Smooth muscle cell (in vitro differentiated cells): ENCODE measurements around the gene PLEK. TPM values are rescaled to one million over a fixed set of nuclear protein-coding genes. Genes with fewer than 3 reads are reported as not detected.

ENCODE experiments used
- DNase-seq: peaks from one replicate; lab custom pipeline; 2025; ENCODE audit not compliant: unreplicated experiment; lab: John Stamatoyannopoulos, UW
- H2AFZ ChIP-seq: fragments of 200-600 bp; sonication (generic); 2 replicates; pipeline ENCODE4 v1.6.0; 2016; ENCODE audit warnings: antibody characterized with exemption, low read depth, mild to moderate bottlenecking
- H3F3A ChIP-seq: fragments of 200-600 bp; sonication (generic); 2 replicates; pipeline ENCODE4 v1.6.0; 2017; ENCODE audit warnings: antibody characterized with exemption, low read depth
- H3K27ac ChIP-seq: fragments of 200-600 bp; sonication (generic); 2 replicates; pipeline ENCODE4 v1.5.1; 2016; ENCODE audit warnings: low read depth, mild to moderate bottlenecking
- H3K27me3 ChIP-seq: fragments of 200-600 bp; sonication (generic); 2 replicates; pipeline ENCODE4 v1.6.1; 2016; ENCODE audit warnings: low read depth, mild to moderate bottlenecking
- H3K36me3 ChIP-seq: fragments of 200-600 bp; sonication (generic); 2 replicates; pipeline ENCODE4 v1.5.1; 2016; ENCODE audit warnings: low read depth
- H3K4me1 ChIP-seq: fragments of 200-600 bp; sonication (generic); 2 replicates; pipeline ENCODE4 v1.5.1; 2016; ENCODE audit warnings: low read depth
- H3K4me2 ChIP-seq: fragments of 200-600 bp; sonication (generic); 2 replicates; pipeline ENCODE4 v1.6.0; 2016; ENCODE audit warnings: mild to moderate bottlenecking
- H3K4me3 ChIP-seq: fragments of 200-600 bp; sonication (generic); 2 replicates; pipeline ENCODE4 v1.5.1; 2016; ENCODE audit warnings: mild to moderate bottlenecking
- H3K79me2 ChIP-seq: fragments of 200-600 bp; sonication (generic); 2 replicates; pipeline ENCODE4 v1.6.0; 2016; ENCODE audit warnings: low read depth, mild to moderate bottlenecking
- H3K9ac ChIP-seq: fragments of 200-600 bp; sonication (generic); 2 replicates; pipeline ENCODE4 v1.6.0; 2016; ENCODE audit warnings: low read depth
- H3K9me3 ChIP-seq: fragments of 200-600 bp; sonication (generic); replicated peaks from 2 replicates; pipeline ENCODE4 v1.5.1; 2016; ENCODE audit warnings: low read depth
- H4K20me1 ChIP-seq: fragments of 200-600 bp; sonication (generic); 2 replicates; pipeline ENCODE4 v1.6.0; 2016; ENCODE audit warnings: low read depth
- CTCF ChIP-seq: fragments of 200-600 bp; sonication (generic); IDR thresholded peaks from 2 replicates; pipeline ENCODE4 v1.5.1; 2017; ENCODE audit warnings: borderline replicate concordance, mild to moderate bottlenecking, antibody characterized with exemption; ENCODE audit not compliant: insufficient read depth, poor library complexity, severe bottlenecking
- WGBS: methylation state at CpG from one replicate; pipeline ENCODE4 v1.1.7; 2016; ENCODE audit warnings: low lambda C conversion rate; 5-methylcytosine and 5-hydroxymethylcytosine counted together
- polyA plus RNA-seq: library from polyadenylated mRNA; unstranded; fragments of >200 nt; fragmentation: Nextera tagmentation; extraction: Ambion mirVana; gene quantifications from 2 replicates; pipeline ENCODE4 v1.2.1, GENCODE V29; 2016
- total RNA-seq: library from RNA; depleted of rRNA; stranded (reverse); fragments of >200 nt; gene quantifications from 2 replicates; pipeline ENCODE4 v1.2.3, GENCODE V29; 2014

Gene PLEK
- total and polyA plus RNA-seq, 2 experiments from 2014 or later = not detected

GRCh38 chr2:68379184-68379708, 14.2 kb downstream of the PLEK start:
- 86% methylated on average over 4 of the region's 4 CpGs for WGBS
- H3K4me2 ChIP-seq = no peak overlapping the region
- TF ChIP-seq CTCF = no peak
- H3K4me1 ChIP-seq = no peaks in the 10 kb centered on the region
- H3K79me2 ChIP-seq = no peaks in the 10 kb centered on the region
- H3K9me3 ChIP-seq = no peaks in the 10 kb centered on the region
- H2AFZ ChIP-seq = no peak overlapping the region
- H3K27ac ChIP-seq = no peak overlapping the region
- no peak overlapping the region for H3K9ac ChIP-seq
- no peaks in the 10 kb centered on the region for H4K20me1 ChIP-seq
- peaks cover 49% of the 10 kb centered on the region for H3K27me3 ChIP-seq
- no peak overlapping the region for H3K4me3 ChIP-seq
- DNase-seq = no peak
- H3F3A ChIP-seq = no peaks in the 10 kb centered on the region
- no peaks in the 10 kb centered on the region for H3K36me3 ChIP-seq

DNA sequence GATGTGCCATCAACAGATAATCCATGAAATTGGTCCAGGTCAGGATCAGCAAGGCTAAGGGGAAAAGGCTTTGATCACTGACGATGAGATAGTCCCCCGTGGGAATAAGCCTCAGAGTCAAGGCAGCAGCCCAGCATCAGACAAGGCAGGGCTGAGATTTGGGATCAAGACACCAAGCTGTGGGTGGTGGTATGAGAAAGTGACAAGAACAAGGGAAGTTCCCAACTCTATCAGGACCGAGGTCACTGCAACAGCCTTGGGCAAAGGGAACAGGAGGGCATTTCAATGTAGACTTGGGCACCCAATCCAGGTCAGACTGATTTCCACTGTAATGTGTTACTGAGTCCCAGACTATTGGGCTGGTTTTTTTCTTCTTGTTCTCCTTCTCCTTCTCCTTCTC, 18.7 kb downstream of the PLEK start:
- Histone ChIP-seq H3K9ac (no peak overlapping the region), H3K27me3 (peaks cover 29% of the 10 kb centered on the region), H2AFZ (no peak overlapping the region), H4K20me1 (no peaks in the 10 kb centered on the region), H3K4me2 (no peak overlapping the region), H3K4me1 (no peaks in the 10 kb centered on the region), H3K9me3 (no peaks in the 10 kb centered on the region), H3K4me3 (no peak overlapping the region), H3K36me3 (no peaks in the 10 kb centered on the region), H3F3A (no peaks in the 10 kb centered on the region), H3K27ac (no peak overlapping the region), H3K79me2 (no peaks in the 10 kb centered on the region)
- 73% methylated on average over 3 of the region's 3 CpGs for WGBS
- no peak for TF ChIP-seq CTCF
- no peak for DNase-seq

- Histone ChIP-seq H3K9me3 (no peaks in the 10 kb centered on the region), H4K20me1 (no peaks in the 10 kb centered on the region), H3K36me3 (no peaks in the 10 kb centered on the region), H3K4me3 (no peak overlapping the region), H3K27ac (no peak overlapping the region), H3K9ac (no peak overlapping the region), H3K79me2 (no peaks in the 10 kb centered on the region), H3K27me3 (peaks cover 31% of the 10 kb centered on the region), H2AFZ (no peak overlapping the region), H3F3A (no peaks in the 10 kb centered on the region), H3K4me2 (no peak overlapping the region), H3K4me1 (no peaks in the 10 kb centered on the region)
- WGBS = 64% methylated on average over 5 of the region's 5 CpGs
- no peak for DNase-seq
- no peak for TF ChIP-seq CTCF
These were observed 19.5 kb downstream of the PLEK start for GRCh38 chr2:68384485-68385107.
